DMS53 (cell line): ENCODE measurements around the gene CDK11A.
A peak's percentile ranks its signal among the peaks of the same experiment; 100 is the strongest.
"Not testable (repeated sequence)": the region's sequence is repeated elsewhere in the genome, so short reads cannot be mapped to it uniquely, and the experiment has no call there.

ENCODE experiments used
- DNase-seq: peaks from one replicate; lab custom pipeline; 2025; lab: John Stamatoyannopoulos, UW

The CDK11A gene

GRCh38 chr1:1684031-1684681, 40.0 kb downstream of the CDK11A start:
- no peak for DNase-seq

- DNase-seq: no peak
Measured at GRCh38 chr1:1683104-1683905, 40.9 kb downstream of the CDK11A start.

GRCh38 chr1:1680912-1681273, 43.3 kb downstream of the CDK11A start:
- DNase-seq: no peak

- no peak for DNase-seq
Measured at GRCh38 chr1:1680031-1680911, 43.9 kb downstream of the CDK11A start.

GRCh38 chr1:1678581-1679380, 45.4 kb downstream of the CDK11A start:
- no peak for DNase-seq

- DNase-seq: no peak
Measured at GRCh38 chr1:1677718-1678580, 46.2 kb downstream of the CDK11A start.

- not testable (repeated sequence) for DNase-seq
Measured at GRCh38 chr1:1676087-1676486, 48.1 kb downstream of the CDK11A start.

GRCh38 chr1:1675218-1675617, 48.9 kb downstream of the CDK11A start:
- DNase-seq: not testable (repeated sequence)

- DNase-seq: not testable (repeated sequence)
Measured at GRCh38 chr1:1674806-1675205, 49.4 kb downstream of the CDK11A start.

- DNase-seq: no peak
Measured at GRCh38 chr1:1672181-1672965, 51.8 kb downstream of the CDK11A start.

GRCh38 chr1:1671365-1672119, 52.6 kb downstream of the CDK11A start:
- no peak for DNase-seq

- no peak for DNase-seq
Measured at GRCh38 chr1:1670866-1671265, 53.3 kb downstream of the CDK11A start.

GRCh38 chr1:1669468-1670440, 54.4 kb downstream of the CDK11A start:
- no peak for DNase-seq

- no peak for DNase-seq
Measured at GRCh38 chr1:1666526-1666925, 57.6 kb downstream of the CDK11A start.

GRCh38 chr1:1665815-1666251, 58.3 kb downstream of the CDK11A start:
- DNase-seq: peak; percentile 20

GRCh38 chr1:1664941-1665814, 59.0 kb downstream of the CDK11A start:
- no peak for DNase-seq

GRCh38 chr1:1664318-1664717, 59.8 kb downstream of the CDK11A start:
- DNase-seq: not testable (repeated sequence)
